ENCODE data around the gene MARCHF5.

MARCHF5 gene

GRCh38 chr10:92290837-92291615 is at the start of gene MARCHF5, which contains the start of gene CPEB3:
TSS of gene MARCHF5 (plus strand) at chr10:92291167. CDS start at chr10:92291495, 328 bp downstream.
TSS of gene CPEB3 (minus strand) at chr10:92291078. CDS start at chr10:92240350, 50,728 bp downstream.
- H3K36me3 ChIP-seq (ENCODE audit: insufficient read depth, low read length), result no peaks in the 10 kb centered on the region
- H3K9me3 ChIP-seq (ENCODE audit: low read length), result no peaks in the 10 kb centered on the region
- H3K27ac ChIP-seq (ENCODE audit: low read depth, low read length), result peak within 1 kb of the TSS; percentile 97
- H3K4me1 ChIP-seq (ENCODE audit: insufficient read depth, low read length), result peaks cover 12% of the 10 kb centered on the region
- peak within 1 kb of the TSS; percentile 90 to 100 for H3K4me3 ChIP-seq (ENCODE audit: low read depth in 1 of 2, low read length in 2 of 2)
- peak within 1 kb of the TSS; percentile 95 for H3K9ac ChIP-seq (ENCODE audit: low read length)
- no peaks in the 10 kb centered on the region for H3K27me3 ChIP-seq (ENCODE audit: control insufficient read depth in 1 of 2, insufficient read depth in 2 of 2, low read length in 2 of 2)

- Histone ChIP-seq H3K4me1 (ENCODE audit: insufficient read depth, low read length) (peaks cover 23% of the 10 kb centered on the region), H3K4me3 (ENCODE audit: low read depth in 1 of 2, low read length in 2 of 2) (peak overlapping the region; percentile 60 to 83)
Observed at GRCh38 chr10:92241501-92241900, 49.5 kb upstream of the MARCHF5 start.

GRCh38 chr10:92242380-92242779 is 48.6 kb upstream of the MARCHF5 start:
- H3K36me3 ChIP-seq (ENCODE audit: insufficient read depth, low read length), result no peaks in the 10 kb centered on the region
- no peak overlapping the region for H3K4me3 ChIP-seq (ENCODE audit: low read depth in 1 of 2, low read length in 2 of 2)
- H3K27ac ChIP-seq (ENCODE audit: low read depth, low read length), result no peak overlapping the region
- no peaks in the 10 kb centered on the region for H3K9me3 ChIP-seq (ENCODE audit: low read length)
- H3K4me1 ChIP-seq (ENCODE audit: insufficient read depth, low read length), result peaks cover 23% of the 10 kb centered on the region
- no peaks in the 10 kb centered on the region for H3K27me3 ChIP-seq (ENCODE audit: control insufficient read depth in 1 of 2, insufficient read depth in 2 of 2, low read length in 2 of 2)
- no peak overlapping the region for H3K9ac ChIP-seq (ENCODE audit: low read length)

More at GRCh38 chr10:92241501-92241900, 49.5 kb upstream of the MARCHF5 start:
- Histone ChIP-seq H3K27me3 (ENCODE audit: control insufficient read depth in 1 of 2, insufficient read depth in 2 of 2, low read length in 2 of 2) (no peaks in the 10 kb centered on the region), H3K9me3 (ENCODE audit: low read length) (no peaks in the 10 kb centered on the region), H3K27ac (ENCODE audit: low read depth, low read length) (peak overlapping the region; percentile 96), H3K36me3 (ENCODE audit: insufficient read depth, low read length) (no peaks in the 10 kb centered on the region), H3K9ac (ENCODE audit: low read length) (peak overlapping the region; percentile 34)

- Histone ChIP-seq H3K27me3 (ENCODE audit: control insufficient read depth in 1 of 2, insufficient read depth in 2 of 2, low read length in 2 of 2) (no peaks in the 10 kb centered on the region), H3K4me1 (ENCODE audit: insufficient read depth, low read length) (peaks cover 18% of the 10 kb centered on the region), H3K36me3 (ENCODE audit: insufficient read depth, low read length) (no peaks in the 10 kb centered on the region), H3K4me3 (ENCODE audit: low read depth in 1 of 2, low read length in 2 of 2) (peak overlapping the region in 1 of 2 donors; percentile 39), H3K9ac (ENCODE audit: low read length) (peak overlapping the region; percentile 41), H3K9me3 (ENCODE audit: low read length) (no peaks in the 10 kb centered on the region), H3K27ac (ENCODE audit: low read depth, low read length) (peak overlapping the region; percentile 68)
Observed at GRCh38 chr10:92242910-92243671, 47.9 kb upstream of the MARCHF5 start.

- H3K9ac ChIP-seq (ENCODE audit: low read length), result no peak overlapping the region
Observed at GRCh38 chr10:92244796-92245195, 46.2 kb upstream of the MARCHF5 start.

GRCh38 chr10:92248566-92248965 is 42.4 kb upstream of the MARCHF5 start:
- H3K9ac ChIP-seq (ENCODE audit: low read length), result no peak overlapping the region
- no peak overlapping the region for H3K4me3 ChIP-seq (ENCODE audit: low read depth in 1 of 2, low read length in 2 of 2)
- H3K27me3 ChIP-seq (ENCODE audit: control insufficient read depth in 1 of 2, insufficient read depth in 2 of 2, low read length in 2 of 2), result no peaks in the 10 kb centered on the region
- H3K9me3 ChIP-seq (ENCODE audit: low read length), result no peaks in the 10 kb centered on the region
- no peak overlapping the region for H3K27ac ChIP-seq (ENCODE audit: low read depth, low read length)
- H3K4me1 ChIP-seq (ENCODE audit: insufficient read depth, low read length), result no peaks in the 10 kb centered on the region
- H3K36me3 ChIP-seq (ENCODE audit: insufficient read depth, low read length), result no peaks in the 10 kb centered on the region

More at GRCh38 chr10:92244796-92245195, 46.2 kb upstream of the MARCHF5 start:
- Histone ChIP-seq H3K27me3 (ENCODE audit: control insufficient read depth in 1 of 2, insufficient read depth in 2 of 2, low read length in 2 of 2) (no peaks in the 10 kb centered on the region), H3K9me3 (ENCODE audit: low read length) (no peaks in the 10 kb centered on the region), H3K4me1 (ENCODE audit: insufficient read depth, low read length) (peaks cover 8% of the 10 kb centered on the region), H3K27ac (ENCODE audit: low read depth, low read length) (no peak overlapping the region), H3K36me3 (ENCODE audit: insufficient read depth, low read length) (no peaks in the 10 kb centered on the region), H3K4me3 (ENCODE audit: low read depth in 1 of 2, low read length in 2 of 2) (no peak overlapping the region)

- H3K36me3 ChIP-seq (ENCODE audit: insufficient read depth, low read length), result no peaks in the 10 kb centered on the region
- H3K4me1 ChIP-seq (ENCODE audit: insufficient read depth, low read length), result peaks cover 16% of the 10 kb centered on the region
- no peaks in the 10 kb centered on the region for H3K27me3 ChIP-seq (ENCODE audit: control insufficient read depth in 1 of 2, insufficient read depth in 2 of 2, low read length in 2 of 2)
- no peak overlapping the region for H3K4me3 ChIP-seq (ENCODE audit: low read depth in 1 of 2, low read length in 2 of 2)
- H3K9ac ChIP-seq (ENCODE audit: low read length), result no peak overlapping the region
- H3K27ac ChIP-seq (ENCODE audit: low read depth, low read length), result no peak overlapping the region
- H3K9me3 ChIP-seq (ENCODE audit: low read length), result no peaks in the 10 kb centered on the region
Observed at GRCh38 chr10:92263396-92263795, 27.6 kb upstream of the MARCHF5 start.

- Histone ChIP-seq H3K36me3 (ENCODE audit: insufficient read depth, low read length) (no peaks in the 10 kb centered on the region), H3K9me3 (ENCODE audit: low read length) (no peaks in the 10 kb centered on the region), H3K4me1 (ENCODE audit: insufficient read depth, low read length) (peaks cover 18% of the 10 kb centered on the region), H3K27ac (ENCODE audit: low read depth, low read length) (no peak overlapping the region), H3K9ac (ENCODE audit: low read length) (no peak overlapping the region), H3K27me3 (ENCODE audit: control insufficient read depth in 1 of 2, insufficient read depth in 2 of 2, low read length in 2 of 2) (no peaks in the 10 kb centered on the region), H3K4me3 (ENCODE audit: low read depth in 1 of 2, low read length in 2 of 2) (no peak overlapping the region)
Observed at GRCh38 chr10:92264249-92264648, 26.7 kb upstream of the MARCHF5 start.

GRCh38 chr10:92265687-92266258 is 25.2 kb upstream of the MARCHF5 start:
- Histone ChIP-seq H3K9ac (ENCODE audit: low read length) (no peak overlapping the region), H3K4me1 (ENCODE audit: insufficient read depth, low read length) (peaks cover 18% of the 10 kb centered on the region), H3K27me3 (ENCODE audit: control insufficient read depth in 1 of 2, insufficient read depth in 2 of 2, low read length in 2 of 2) (no peaks in the 10 kb centered on the region), H3K4me3 (ENCODE audit: low read depth in 1 of 2, low read length in 2 of 2) (no peak overlapping the region), H3K27ac (ENCODE audit: low read depth, low read length) (no peak overlapping the region), H3K36me3 (ENCODE audit: insufficient read depth, low read length) (no peaks in the 10 kb centered on the region), H3K9me3 (ENCODE audit: low read length) (no peaks in the 10 kb centered on the region)

- no peaks in the 10 kb centered on the region for H3K9me3 ChIP-seq (ENCODE audit: low read length)
- no peaks in the 10 kb centered on the region for H3K36me3 ChIP-seq (ENCODE audit: insufficient read depth, low read length)
- H3K27ac ChIP-seq (ENCODE audit: low read depth, low read length), result no peak overlapping the region
- peaks cover 18% of the 10 kb centered on the region for H3K4me1 ChIP-seq (ENCODE audit: insufficient read depth, low read length)
- H3K27me3 ChIP-seq (ENCODE audit: control insufficient read depth in 1 of 2, insufficient read depth in 2 of 2, low read length in 2 of 2), result no peaks in the 10 kb centered on the region
- no peak overlapping the region for H3K4me3 ChIP-seq (ENCODE audit: low read depth in 1 of 2, low read length in 2 of 2)
- H3K9ac ChIP-seq (ENCODE audit: low read length), result no peak overlapping the region
Observed at GRCh38 chr10:92267343-92267742, 23.6 kb upstream of the MARCHF5 start.

GRCh38 chr10:92268748-92269147 is 22.2 kb upstream of the MARCHF5 start:
- H3K36me3 ChIP-seq (ENCODE audit: insufficient read depth, low read length), result no peaks in the 10 kb centered on the region
- H3K4me1 ChIP-seq (ENCODE audit: insufficient read depth, low read length), result peaks cover 18% of the 10 kb centered on the region
- H3K27ac ChIP-seq (ENCODE audit: low read depth, low read length), result no peak overlapping the region
- no peaks in the 10 kb centered on the region for H3K9me3 ChIP-seq (ENCODE audit: low read length)
- H3K4me3 ChIP-seq (ENCODE audit: low read depth in 1 of 2, low read length in 2 of 2), result no peak overlapping the region
- H3K9ac ChIP-seq (ENCODE audit: low read length), result no peak overlapping the region
- H3K27me3 ChIP-seq (ENCODE audit: control insufficient read depth in 1 of 2, insufficient read depth in 2 of 2, low read length in 2 of 2), result no peaks in the 10 kb centered on the region

All from muscle layer of colon (tissue), 2 donors.